COLO829 (cell line): ENCODE data around the gene NFE2.

Source experiments
- DNase-seq: peaks from one replicate; pipeline ENCODE4 v3.0.0; 2012; ENCODE audit warnings: low spot score

The NFE2 gene

DNA sequence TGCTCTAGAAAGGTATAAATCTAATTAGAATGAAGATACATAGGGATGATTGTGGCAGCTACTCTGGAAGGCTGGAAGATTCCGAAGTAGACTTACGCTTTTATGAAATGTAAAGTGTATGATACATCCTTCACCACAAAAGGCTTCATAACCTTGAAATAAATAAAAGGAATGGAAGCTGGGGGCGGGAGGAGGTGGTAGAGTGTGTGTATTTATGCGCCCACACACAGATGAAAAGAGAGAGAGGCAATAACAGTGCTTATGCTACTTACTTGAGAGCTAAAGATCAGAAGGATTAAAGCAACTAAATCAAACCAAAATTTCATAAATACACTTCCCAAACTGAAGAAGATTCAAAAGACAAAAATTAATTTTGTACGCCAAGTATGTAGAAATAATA is 51.3 kb downstream of the NFE2 start:
- DNase-seq = no peak

DNA sequence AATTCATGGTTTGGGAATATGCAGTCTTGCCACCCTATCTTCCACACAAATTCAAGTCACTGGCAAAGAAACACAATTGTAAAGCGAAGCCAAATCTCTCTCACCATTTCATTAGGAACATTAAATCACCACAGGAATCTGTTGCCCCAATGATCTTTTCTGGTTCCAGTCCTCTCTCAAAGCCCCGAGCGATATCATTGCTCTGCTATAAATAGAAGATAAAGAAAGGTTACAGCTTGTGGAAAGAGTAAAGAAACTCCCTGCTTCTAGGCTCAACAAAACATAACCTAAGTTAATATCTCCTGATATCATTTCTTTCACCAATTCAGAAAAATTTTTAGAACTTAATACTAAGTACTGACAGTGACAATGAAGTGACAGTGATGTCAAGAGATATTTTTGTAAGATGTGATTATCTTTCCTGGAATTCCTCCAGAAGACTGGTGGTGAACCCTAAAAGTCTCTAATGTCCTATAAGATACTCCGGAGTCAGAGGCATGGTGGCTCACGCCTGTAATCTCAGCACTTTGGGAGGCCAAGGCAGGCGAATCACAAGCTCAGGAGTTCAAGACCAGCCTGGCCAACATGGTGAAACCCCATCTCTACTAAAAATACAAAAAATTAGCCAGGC is 54.7 kb downstream of the NFE2 start:
- DNase-seq = no peak
